HUES48 (cell line): ENCODE measurements around the gene PLA2G2A.

Experiments
- H3K27ac ChIP-seq: one replicate; pipeline ENCODE4 v1.7.0; 2013; ENCODE audit warnings: low read depth, low read length, inconsistent platforms
- H3K27me3 ChIP-seq: 2 replicates; pipeline ENCODE4 v1.6.1; 2013; ENCODE audit warnings: mild to moderate bottlenecking, low read length; ENCODE audit not compliant: control insufficient read depth, insufficient read depth
- H3K36me3 ChIP-seq: 2 replicates; pipeline ENCODE4 v1.6.1; 2013; ENCODE audit warnings: low read length; ENCODE audit not compliant: control insufficient read depth, insufficient read depth
- H3K4me1 ChIP-seq: 2 replicates; pipeline ENCODE4 v1.6.1; 2013; ENCODE audit warnings: mild to moderate bottlenecking, low read length; ENCODE audit not compliant: control insufficient read depth, insufficient read depth
- H3K4me3 ChIP-seq: 2 replicates; pipeline ENCODE4 v1.5.1; 2013; ENCODE audit warnings: mild to moderate bottlenecking, low read depth, low read length
- H3K9ac ChIP-seq: 2 replicates; pipeline ENCODE4 v1.6.1; 2013; ENCODE audit warnings: mild to moderate bottlenecking, low read depth, low read length, moderate library complexity
- H3K9me3 ChIP-seq: 2 replicates; pipeline ENCODE4 v1.6.1; 2013; ENCODE audit warnings: low read length; ENCODE audit not compliant: control insufficient read depth, insufficient read depth

PLA2G2A gene

GRCh38 chr1:19973616-19974015 is 5.8 kb downstream of the PLA2G2A start:
- Histone ChIP-seq H3K9ac (no peak overlapping the region), H3K27ac (no peak overlapping the region)

GRCh38 chr1:19971664-19972063 is 7.8 kb downstream of the PLA2G2A start:
- no peaks in the 10 kb centered on the region for H3K36me3 ChIP-seq
- H3K9ac ChIP-seq, result no peak overlapping the region
- H3K4me1 ChIP-seq, result peaks cover 7% of the 10 kb centered on the region; the same call in 1 of the 2 replicates
- H3K27ac ChIP-seq, result no peak overlapping the region
- no peaks in the 10 kb centered on the region for H3K27me3 ChIP-seq
- no peaks in the 10 kb centered on the region for H3K9me3 ChIP-seq
- H3K4me3 ChIP-seq, result no peak overlapping the region

More at GRCh38 chr1:19973616-19974015, 5.8 kb downstream of the PLA2G2A start:
- Histone ChIP-seq H3K9me3 (no peaks in the 10 kb centered on the region), H3K4me1 (peaks cover 7% of the 10 kb centered on the region; the same call in 1 of the 2 replicates), H3K36me3 (no peaks in the 10 kb centered on the region), H3K27me3 (no peaks in the 10 kb centered on the region), H3K4me3 (no peak overlapping the region)

GRCh38 chr1:19969898-19970660 is 9.3 kb downstream of the PLA2G2A start:
- no peak overlapping the region for H3K27ac ChIP-seq
- H3K27me3 ChIP-seq, result no peaks in the 10 kb centered on the region
- no peaks in the 10 kb centered on the region for H3K36me3 ChIP-seq
- no peak overlapping the region for H3K4me3 ChIP-seq
- no peaks in the 10 kb centered on the region for H3K9me3 ChIP-seq
- peaks cover 2% of the 10 kb centered on the region; the same call in 1 of the 2 replicates for H3K4me1 ChIP-seq
- no peak overlapping the region for H3K9ac ChIP-seq

DNA sequence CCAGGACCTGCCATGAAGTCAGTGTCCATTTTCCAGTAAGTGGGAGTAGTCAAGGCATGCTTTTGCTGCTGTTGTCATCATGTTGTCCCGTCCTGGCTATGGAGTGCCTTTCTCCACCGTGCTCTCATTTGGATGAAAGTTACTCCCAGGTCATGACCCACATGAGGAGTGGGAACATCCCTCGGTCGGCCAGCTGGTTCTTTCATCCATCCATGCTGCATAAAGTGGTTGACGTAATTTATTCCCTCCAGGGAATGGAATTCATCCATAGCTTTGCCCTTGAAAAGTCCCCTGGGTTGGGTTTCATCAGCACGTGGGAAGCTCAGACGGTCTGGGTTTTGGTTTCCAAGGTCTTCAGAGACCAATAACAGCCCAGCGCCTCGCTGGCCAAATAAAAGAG is 11.6 kb downstream of the PLA2G2A start:
- Histone ChIP-seq H3K27me3 (no peaks in the 10 kb centered on the region), H3K27ac (no peak overlapping the region), H3K4me3 (no peak overlapping the region), H3K4me1 (no peaks in the 10 kb centered on the region), H3K9ac (no peak overlapping the region), H3K9me3 (no peaks in the 10 kb centered on the region), H3K36me3 (no peaks in the 10 kb centered on the region)

DNA sequence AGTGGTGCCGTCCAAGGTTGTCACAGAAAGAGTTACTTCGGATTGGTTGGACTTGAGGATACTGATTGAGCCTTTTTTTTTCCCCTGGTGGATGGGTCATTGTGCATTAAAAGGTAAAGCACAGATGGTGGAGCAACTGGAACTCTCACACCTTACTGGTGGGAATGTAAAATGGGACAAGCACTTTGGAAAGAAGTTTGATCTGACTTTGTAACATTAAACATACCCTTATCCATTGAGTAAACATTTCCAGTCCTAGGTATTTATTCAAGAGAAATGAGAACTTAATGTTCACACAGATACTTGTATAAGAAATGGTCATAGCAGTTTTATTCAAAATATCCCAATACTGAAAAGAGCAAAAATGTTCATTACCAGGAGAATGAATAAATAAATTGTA is 14.9 kb downstream of the PLA2G2A start:
- Histone ChIP-seq H3K27me3 (no peaks in the 10 kb centered on the region), H3K36me3 (no peaks in the 10 kb centered on the region), H3K27ac (no peak overlapping the region)

DNA sequence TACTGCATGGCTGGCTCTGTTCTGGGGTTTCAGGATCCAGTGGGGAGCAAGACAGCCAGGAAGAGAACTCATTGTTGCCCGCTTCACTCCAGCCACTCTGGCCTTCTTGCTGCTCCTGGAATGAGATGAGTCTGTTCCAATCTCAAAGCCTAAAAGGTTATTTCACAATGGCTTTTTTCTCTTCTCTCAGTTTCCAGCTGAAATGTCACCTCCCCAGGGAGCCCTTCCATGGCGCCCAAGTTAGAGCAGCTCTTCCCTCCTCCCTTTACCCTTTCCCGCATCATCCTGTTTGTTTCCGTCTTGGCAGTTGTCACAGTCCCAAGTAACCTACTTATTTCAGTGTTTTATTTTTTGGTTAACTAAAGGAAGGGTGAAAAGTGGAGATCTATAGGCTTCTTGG is 15.8 kb downstream of the PLA2G2A start:
- H3K27me3 ChIP-seq, result no peaks in the 10 kb centered on the region

More for the DNA sequence above, 14.9 kb downstream of the PLA2G2A start:
- H3K4me3 ChIP-seq, result no peak overlapping the region
- peaks cover 6% of the 10 kb centered on the region; the same call in 1 of the 2 replicates for H3K4me1 ChIP-seq
- H3K9ac ChIP-seq, result no peak overlapping the region
- no peaks in the 10 kb centered on the region for H3K9me3 ChIP-seq

GRCh38 chr1:19960591-19960990 is 18.8 kb downstream of the PLA2G2A start:
- Histone ChIP-seq H3K4me1 (peaks cover 6% of the 10 kb centered on the region; the same call in 1 of the 2 replicates), H3K27ac (no peak overlapping the region), H3K9me3 (no peaks in the 10 kb centered on the region), H3K4me3 (no peak overlapping the region), H3K27me3 (no peaks in the 10 kb centered on the region), H3K9ac (no peak overlapping the region), H3K36me3 (no peaks in the 10 kb centered on the region)

More for the DNA sequence above, 15.8 kb downstream of the PLA2G2A start:
- Histone ChIP-seq H3K4me1 (peaks cover 6% of the 10 kb centered on the region; the same call in 1 of the 2 replicates), H3K36me3 (no peaks in the 10 kb centered on the region), H3K27ac (no peak overlapping the region), H3K4me3 (no peak overlapping the region), H3K9me3 (no peaks in the 10 kb centered on the region), H3K9ac (no peak overlapping the region)

DNA sequence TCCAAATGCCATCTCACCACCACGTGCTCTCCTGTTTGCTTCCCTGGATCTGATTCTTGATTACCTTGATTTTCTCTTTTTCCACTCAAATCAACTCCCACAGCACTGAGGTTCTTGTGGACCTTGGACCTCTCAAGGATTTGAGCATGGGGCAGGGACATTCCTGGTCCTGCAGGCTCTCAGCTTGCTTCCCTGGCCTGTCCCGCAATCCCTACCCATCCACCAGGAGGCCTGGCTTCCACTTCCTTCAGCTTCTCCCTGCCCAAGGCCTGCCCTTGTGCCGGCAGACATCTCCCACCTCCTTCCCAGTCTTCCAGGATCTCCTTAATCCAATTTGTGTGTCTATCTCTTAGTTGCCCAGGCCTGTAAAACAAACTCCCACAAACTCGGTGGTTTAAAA is 21.6 kb downstream of the PLA2G2A start:
- Histone ChIP-seq H3K36me3 (no peaks in the 10 kb centered on the region), H3K9ac (no peak overlapping the region), H3K27ac (no peak overlapping the region), H3K4me3 (no peak overlapping the region), H3K9me3 (peaks cover 7% of the 10 kb centered on the region; the same call in 1 of the 2 replicates), H3K27me3 (no peaks in the 10 kb centered on the region), H3K4me1 (peaks cover 6% of the 10 kb centered on the region; the same call in 1 of the 2 replicates)

DNA sequence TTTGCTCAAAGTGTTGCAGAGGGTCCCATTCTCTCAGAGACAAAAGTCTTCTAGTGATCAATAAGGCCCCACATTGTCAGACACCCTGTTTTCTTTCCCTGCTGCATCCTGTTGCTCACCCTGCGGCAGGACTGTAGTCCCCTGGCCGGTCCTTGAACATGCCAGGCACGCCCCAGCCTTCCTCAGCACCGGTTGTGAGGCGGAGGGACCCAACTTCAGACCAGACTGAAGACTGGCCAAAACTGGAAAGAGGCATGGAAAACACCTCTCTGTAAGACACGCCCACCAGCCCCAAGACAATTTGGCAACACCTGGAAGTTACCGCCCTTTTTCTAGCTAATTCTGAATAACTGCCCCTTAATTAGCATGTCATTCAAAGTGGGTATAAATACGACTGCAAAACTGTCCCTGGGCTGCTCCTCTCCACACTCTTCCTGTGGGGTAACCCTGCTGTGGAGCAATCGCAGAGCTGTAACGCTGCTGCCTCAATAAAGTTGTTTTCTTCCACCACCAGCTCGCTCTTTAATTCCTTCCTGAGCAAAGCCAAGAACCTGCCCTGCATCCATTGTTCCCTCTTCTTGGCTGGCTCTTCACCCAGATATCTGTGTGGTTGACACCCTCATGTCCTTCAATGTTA is 23.8 kb downstream of the PLA2G2A start:
- Histone ChIP-seq H3K27me3 (no peaks in the 10 kb centered on the region), H3K4me1 (peaks cover 4% of the 10 kb centered on the region; the same call in 1 of the 2 replicates), H3K27ac (no peak overlapping the region), H3K36me3 (no peaks in the 10 kb centered on the region), H3K4me3 (no peak overlapping the region), H3K9ac (no peak overlapping the region), H3K9me3 (peaks cover 7% of the 10 kb centered on the region; the same call in 1 of the 2 replicates)

- Histone ChIP-seq H3K27me3 (no peaks in the 10 kb centered on the region), H3K9ac (no peak overlapping the region), H3K9me3 (peaks cover 7% of the 10 kb centered on the region; the same call in 1 of the 2 replicates), H3K36me3 (no peaks in the 10 kb centered on the region), H3K27ac (no peak overlapping the region), H3K4me1 (no peaks in the 10 kb centered on the region), H3K4me3 (no peak overlapping the region)
Measured at GRCh38 chr1:19954059-19954458, 25.4 kb downstream of the PLA2G2A start.

DNA sequence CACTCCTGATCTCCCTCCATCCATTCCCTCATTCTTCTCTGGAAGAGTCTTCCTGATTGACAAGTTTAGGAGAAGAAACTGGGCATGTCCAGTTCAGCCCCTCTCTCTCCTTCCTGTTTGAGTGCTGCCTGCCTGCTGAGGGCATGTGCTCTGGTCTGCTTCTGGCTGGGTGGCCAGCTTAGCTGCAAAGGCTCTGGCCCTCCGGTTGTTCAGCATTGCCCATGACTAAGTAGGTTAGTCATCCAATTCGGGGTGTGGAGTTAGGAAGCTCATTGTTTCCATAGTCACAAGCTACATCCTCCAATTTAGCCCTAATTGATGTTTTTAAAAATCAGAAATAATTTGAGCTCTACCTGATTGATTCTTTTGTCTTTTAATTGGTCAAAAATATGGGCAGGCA is 30.4 kb downstream of the PLA2G2A start:
- Histone ChIP-seq H3K27ac (no peak overlapping the region), H3K4me1 (no peaks in the 10 kb centered on the region), H3K9me3 (peaks cover 5% of the 10 kb centered on the region; the same call in 1 of the 2 replicates)

More for the DNA sequence above, 30.4 kb downstream of the PLA2G2A start:
- Histone ChIP-seq H3K27me3 (no peaks in the 10 kb centered on the region), H3K4me3 (no peak overlapping the region), H3K9ac (no peak overlapping the region), H3K36me3 (no peaks in the 10 kb centered on the region)
